ENCODE data around the gene OR2C1.

OR2C1 gene

GRCh38 chr16:3400779-3401688 is 45.3 kb downstream of the OR2C1 start, which contains the start of the genes ZNF174 and ZSCAN32:
Gene ZNF174 (plus strand): TSS chr16:3401215. CDS start chr16:3402005, 790 bp downstream.
Gene ZSCAN32 (minus strand): TSS chr16:3401004. CDS start chr16:3397557, 3,447 bp downstream.
- peak; percentile 98 to 99 for DNase-seq

GRCh38 chr16:3401719-3402397 is 46.2 kb downstream of the OR2C1 start:
- DNase-seq: no peak

Data from activated CD4-positive, alpha-beta T cell treated with anti-CD3 and anti-CD28 coated beads, Interleukin-2, amount 50 U/mL, for 48 hours (primary cell).